GM10266 (cell line): ENCODE measurements around the gene APLN.

Source experiments
- DNase-seq: peaks from one replicate; pipeline ENCODE4 v3.0.0; 2012; ENCODE audit errors: extremely low spot score
- TF ChIP-seq, protein P1 (sequence below): IDR thresholded peaks from 2 replicates; pipeline ENCODE4 v1.5.1; 2012; ENCODE audit warnings: mild to moderate bottlenecking, low read depth; ENCODE audit not compliant: control insufficient read depth, insufficient read depth; ENCODE audit errors: missing control alignments

APLN gene

DNA sequence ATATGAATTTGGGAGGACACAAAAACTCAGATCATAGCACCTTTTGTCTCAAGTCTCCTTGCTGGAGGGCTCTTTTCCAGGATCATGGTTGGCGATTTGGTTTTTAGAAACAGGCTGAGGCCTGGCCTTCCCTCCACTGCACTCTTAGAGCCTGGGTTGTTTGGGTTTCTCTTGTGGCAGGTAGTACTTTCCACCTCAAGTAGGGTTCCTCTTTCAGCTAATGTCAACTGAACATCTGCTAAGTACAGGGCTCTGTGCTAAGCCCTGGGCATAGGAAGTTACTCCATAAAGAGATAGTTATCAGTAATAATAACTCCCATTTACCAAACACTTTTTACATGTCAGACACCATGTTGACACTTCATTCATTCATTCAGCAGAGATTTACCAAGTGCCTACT is 28.2 kb upstream of the APLN start:
- no peak for DNase-seq
- TF ChIP-seq, protein P1, sequence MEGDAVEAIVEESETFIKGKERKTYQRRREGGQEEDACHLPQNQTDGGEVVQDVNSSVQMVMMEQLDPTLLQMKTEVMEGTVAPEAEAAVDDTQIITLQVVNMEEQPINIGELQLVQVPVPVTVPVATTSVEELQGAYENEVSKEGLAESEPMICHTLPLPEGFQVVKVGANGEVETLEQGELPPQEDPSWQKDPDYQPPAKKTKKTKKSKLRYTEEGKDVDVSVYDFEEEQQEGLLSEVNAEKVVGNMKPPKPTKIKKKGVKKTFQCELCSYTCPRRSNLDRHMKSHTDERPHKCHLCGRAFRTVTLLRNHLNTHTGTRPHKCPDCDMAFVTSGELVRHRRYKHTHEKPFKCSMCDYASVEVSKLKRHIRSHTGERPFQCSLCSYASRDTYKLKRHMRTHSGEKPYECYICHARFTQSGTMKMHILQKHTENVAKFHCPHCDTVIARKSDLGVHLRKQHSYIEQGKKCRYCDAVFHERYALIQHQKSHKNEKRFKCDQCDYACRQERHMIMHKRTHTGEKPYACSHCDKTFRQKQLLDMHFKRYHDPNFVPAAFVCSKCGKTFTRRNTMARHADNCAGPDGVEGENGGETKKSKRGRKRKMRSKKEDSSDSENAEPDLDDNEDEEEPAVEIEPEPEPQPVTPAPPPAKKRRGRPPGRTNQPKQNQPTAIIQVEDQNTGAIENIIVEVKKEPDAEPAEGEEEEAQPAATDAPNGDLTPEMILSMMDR, result no peak

DNA sequence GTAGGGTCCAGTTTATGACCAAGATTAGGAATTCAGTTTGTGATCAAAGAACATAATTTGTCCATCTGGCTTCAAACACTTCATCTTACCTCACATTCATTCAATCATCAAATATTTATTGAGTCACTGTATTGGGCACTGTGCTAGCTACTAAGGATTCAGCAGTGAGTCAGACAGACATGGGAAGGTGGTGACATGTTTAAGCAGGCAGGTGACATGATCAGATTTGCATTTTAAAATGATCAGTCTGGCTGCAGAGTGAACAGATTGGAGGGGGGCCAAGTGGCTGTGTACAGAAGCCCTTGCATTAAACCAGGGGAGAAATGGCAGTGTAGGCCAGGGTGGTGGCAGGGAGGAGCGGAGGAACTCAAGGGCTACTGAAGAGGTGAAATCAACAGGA is 25.1 kb upstream of the APLN start:
- DNase-seq, result no peak
- TF ChIP-seq, protein P1, result no peak

DNA sequence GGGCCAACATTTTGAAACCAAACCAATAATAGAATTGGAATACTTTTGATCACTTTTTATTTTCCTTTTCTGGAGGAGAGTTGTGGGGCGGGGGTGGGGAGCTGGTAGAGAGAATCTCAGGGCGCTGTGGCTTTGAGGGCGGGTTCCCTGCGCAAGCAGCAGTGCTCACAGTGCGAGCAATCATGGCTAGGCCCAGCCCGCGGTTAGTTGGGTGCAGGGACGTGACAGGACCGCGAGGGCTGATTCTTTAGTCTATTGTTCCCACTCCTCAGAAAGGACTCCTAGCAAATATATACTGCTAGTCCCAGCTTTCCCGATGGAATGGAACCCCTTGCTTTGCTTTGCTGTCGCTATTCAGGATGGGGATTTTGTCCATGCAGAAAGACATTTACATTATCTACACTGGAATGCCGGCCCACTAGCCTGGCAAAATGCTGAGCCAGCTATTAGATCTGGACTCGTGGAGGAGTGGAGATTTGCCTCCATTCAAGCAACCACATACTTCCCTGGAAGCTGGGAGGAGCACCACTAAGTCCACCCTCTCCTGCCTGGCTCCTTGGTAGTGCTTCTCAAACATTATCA is 23.9 kb upstream of the APLN start:
- TF ChIP-seq, protein P1, result no peak
- DNase-seq, result no peak

DNA sequence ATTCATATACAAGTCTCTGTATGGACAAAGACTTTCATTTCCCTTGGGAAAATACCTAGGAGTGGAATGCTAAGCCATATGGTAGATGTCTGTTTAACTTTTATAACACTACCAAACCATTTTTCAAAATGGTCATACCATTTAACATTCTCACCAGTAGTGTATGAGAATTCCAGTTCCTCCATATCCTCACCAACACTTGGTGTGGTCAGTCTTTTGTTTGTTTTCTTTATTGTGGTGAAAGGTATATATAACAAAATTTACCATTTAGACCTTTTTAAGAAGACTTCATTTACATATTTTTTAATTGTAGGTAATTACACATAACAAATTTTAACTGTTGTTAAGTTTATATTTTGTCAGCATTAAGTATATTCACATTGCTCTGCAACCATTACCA is 12.7 kb upstream of the APLN start:
- TF ChIP-seq, protein P1, result no peak
- DNase-seq, result no peak

DNA sequence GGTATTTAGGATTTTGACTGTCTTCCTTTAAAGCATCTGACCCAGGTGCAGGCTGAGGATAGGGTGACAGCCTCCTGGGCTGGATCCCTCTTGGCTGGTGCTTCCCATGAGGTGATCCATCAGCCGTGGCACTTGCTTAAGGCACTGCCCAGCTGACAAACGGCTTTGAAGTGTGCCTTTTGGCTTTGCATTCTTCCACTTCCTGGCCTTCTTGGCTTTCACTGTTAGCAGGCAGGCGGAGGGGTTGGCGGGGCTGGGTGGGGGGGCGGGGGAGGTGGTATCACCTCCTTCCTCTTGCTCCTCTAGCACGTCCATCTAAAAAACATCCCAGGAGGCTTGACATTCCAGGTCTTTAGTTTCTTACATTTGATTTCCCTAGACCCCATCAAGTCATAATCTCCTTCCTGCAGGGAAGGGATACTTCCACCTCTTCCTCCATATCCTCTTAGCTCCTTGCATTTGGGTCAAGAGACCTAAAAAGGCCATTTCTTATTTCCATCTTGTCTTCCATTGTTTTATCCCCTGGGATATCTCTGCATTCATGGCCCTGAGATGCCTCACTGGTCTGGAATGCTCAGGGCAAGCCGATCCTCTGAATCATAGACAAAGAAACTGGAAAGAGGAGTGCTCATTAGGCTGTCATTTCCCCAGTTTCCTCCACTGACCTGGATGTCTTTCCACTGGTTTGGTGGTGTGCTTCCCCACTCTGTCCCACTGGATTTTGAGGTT is 11.3 kb upstream of the APLN start:
- TF ChIP-seq, protein P1, result no peak
- no peak for DNase-seq

DNA sequence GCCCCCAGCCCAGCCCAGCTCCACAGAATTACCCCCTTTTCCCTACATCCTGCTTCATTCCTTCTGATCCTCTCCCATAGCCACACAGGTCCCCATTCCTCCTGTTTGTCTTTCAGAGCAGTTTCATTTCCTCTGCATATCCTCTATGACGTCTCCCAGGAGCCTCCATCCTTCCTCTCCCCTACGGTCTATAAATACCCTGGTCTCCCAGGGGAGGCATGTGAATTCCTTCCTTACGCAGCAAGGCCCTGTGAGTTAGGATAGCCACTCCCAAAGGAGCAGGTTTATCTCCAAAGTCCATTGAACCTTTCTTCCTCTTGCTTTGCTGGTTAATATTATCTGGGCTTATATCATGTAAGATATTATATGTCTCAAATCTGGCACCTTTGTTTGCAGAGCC is 8.4 kb upstream of the APLN start:
- DNase-seq, result no peak
- TF ChIP-seq, protein P1, result no peak

DNA sequence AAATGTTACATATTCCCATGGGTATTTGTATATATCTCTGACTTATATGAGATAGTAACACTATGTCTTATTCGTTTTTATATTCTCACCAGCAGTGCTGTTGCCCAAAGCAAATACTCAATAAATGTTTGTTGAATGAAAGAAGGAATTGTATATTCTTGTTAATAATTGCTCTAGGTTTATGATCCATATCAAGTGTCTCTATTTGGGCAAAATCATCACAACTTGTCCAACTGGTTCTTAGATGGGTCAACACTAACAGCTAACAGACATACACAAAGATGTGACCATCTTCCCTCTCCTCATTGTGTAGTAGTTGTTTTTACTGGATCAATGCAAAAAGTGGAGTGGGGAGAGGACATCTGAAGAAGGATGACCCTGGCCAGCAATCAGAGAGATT is 6.6 kb upstream of the APLN start:
- TF ChIP-seq, protein P1, result no peak
- DNase-seq, result no peak
